PC-9 (cell line): ENCODE results near the gene PIGB.

Experiments used
- CTCF ChIP-seq: fragments of 200-600 bp; sonication (generic); conservative IDR thresholded peaks from 2 replicates; pipeline ENCODE4 v1.6.1; 2017; ENCODE audit warnings: mixed run types, antibody characterized with exemption, mild to moderate bottlenecking, moderate library complexity
- EZH2 ChIP-seq: fragments of 200-600 bp; sonication (generic); IDR thresholded peaks from 2 replicates; pipeline ENCODE4 v1.8.0; 2017; ENCODE audit warnings: antibody characterized with exemption, low read depth

GRCh38 chr15:55270291-55270690 lies 48.7 kb upstream of the PIGB start:
- TF ChIP-seq CTCF: no peak
- TF ChIP-seq EZH2: no peak
